WTC11 (cell line): ENCODE data around the gene MCM3AP. TPM values are rescaled to one million over a fixed set of nuclear protein-coding genes. Genes with fewer than 3 reads are reported as not detected.
"Not testable (repeated sequence)": the region's sequence is repeated elsewhere in the genome, so short reads cannot be mapped to it uniquely, and the experiment has no call there.

Experiments used
- ATAC-seq: fragments of 200-7000 bp; cut with Tn5 transposase; 2 replicates; pipeline ENCODE4 v1.10.0; 2021; ENCODE audit warnings: mild to moderate bottlenecking, moderate library complexity
- CTCF ChIA-PET: fragments of 300-600 bp; sonication (Branson Sonifier 250); formaldehyde crosslinking; loops from one replicate; lab custom pipeline; 2021; ENCODE audit warnings: antibody characterized with exemption; lab: Charles Lee
- POLR2A ChIA-PET: fragments of 350-600 bp; sonication (Branson Sonifier 250); formaldehyde crosslinking; loops from one replicate; lab custom pipeline; 2021; ENCODE audit warnings: antibody characterized with exemption; lab: Charles Lee
- DNase-seq: peaks from one replicate; pipeline ENCODE4 v3.0.0; 2021; ENCODE audit warnings: low spot score
- H3K27ac Mint-ChIP-seq: 2 replicates; pipeline ENCODE4 v1.8.0; 2021; ENCODE audit warnings: mixed read lengths
- H3K27me3 Mint-ChIP-seq: 2 replicates; pipeline ENCODE4 v1.8.0; 2021; ENCODE audit warnings: low read depth, mild to moderate bottlenecking, moderate library complexity, mixed read lengths
- H3K36me3 Mint-ChIP-seq: 2 replicates; pipeline ENCODE4 v1.8.0; 2021; ENCODE audit warnings: mixed read lengths
- H3K4me1 Mint-ChIP-seq: 2 replicates; pipeline ENCODE4 v1.8.0; 2022; ENCODE audit warnings: mixed read lengths
- H3K4me3 Mint-ChIP-seq: 2 replicates; pipeline ENCODE4 v1.8.0; 2021; ENCODE audit warnings: mild to moderate bottlenecking, moderate library complexity, mixed read lengths
- H3K9me3 Mint-ChIP-seq: 2 replicates; pipeline ENCODE4 v1.8.0; 2021; ENCODE audit warnings: mixed read lengths
- ARID4B ChIP-seq: sonication (generic); formaldehyde crosslinking; IDR thresholded peaks from 2 replicates; pipeline ENCODE4 v1.8.0; 2023; ENCODE audit warnings: missing genetic modification reagents, mild to moderate bottlenecking, borderline replicate concordance
- EMX1 ChIP-seq: fragments of 250-450 bp; sonication (Bioruptor Pico); IDR thresholded peaks from 2 replicates; pipeline ENCODE4 v1.8.0; 2021; ENCODE audit warnings: mild to moderate bottlenecking
- FOXJ3 ChIP-seq: sonication (generic); formaldehyde crosslinking; IDR thresholded peaks from 2 replicates; pipeline ENCODE4 v1.9.0; 2021; ENCODE audit warnings: missing genetic modification reagents, mild to moderate bottlenecking, borderline replicate concordance
- OVOL2 ChIP-seq: fragments of 250-450 bp; sonication (Bioruptor Pico); IDR thresholded peaks from 2 replicates; pipeline ENCODE4 v1.9.0; 2021; ENCODE audit warnings: mild to moderate bottlenecking, borderline replicate concordance
- RORB ChIP-seq: fragments of 250-450 bp; sonication (Bioruptor Pico); IDR thresholded peaks from 2 replicates; pipeline ENCODE4 v1.9.0; 2021; ENCODE audit warnings: mild to moderate bottlenecking
- SMAD3 ChIP-seq: sonication (generic); formaldehyde crosslinking; IDR thresholded peaks from 2 replicates; pipeline ENCODE4 v1.8.0; 2022; ENCODE audit warnings: missing genetic modification reagents, mild to moderate bottlenecking, borderline replicate concordance
- SMAD4 ChIP-seq: sonication (generic); formaldehyde crosslinking; IDR thresholded peaks from 2 replicates; pipeline ENCODE4 v1.8.0; 2022; ENCODE audit warnings: mild to moderate bottlenecking, missing genetic modification reagents
- ZNF138 ChIP-seq: sonication (generic); formaldehyde crosslinking; conservative IDR thresholded peaks from 2 replicates; pipeline ENCODE4 v1.8.1; 2022; ENCODE audit warnings: mild to moderate bottlenecking, moderate library complexity, missing genetic modification reagents
- total RNA-seq: library from RNA; stranded (reverse); gene quantifications from 3 replicates; pipeline ENCODE4 v1.2.3, GENCODE V29; 2021
- TF ChIP-seq, protein P1 (sequence below): sonication (generic); formaldehyde crosslinking; IDR thresholded peaks from 2 replicates; pipeline ENCODE4 v1.8.1; 2023; ENCODE audit warnings: mild to moderate bottlenecking, missing genetic modification reagents, borderline replicate concordance
- TF ChIP-seq, protein P2 (sequence below): sonication (generic); formaldehyde crosslinking; IDR thresholded peaks from 2 replicates; pipeline ENCODE4 v1.8.0; 2022; ENCODE audit warnings: mild to moderate bottlenecking, missing genetic modification reagents
- TF ChIP-seq, protein P3 (sequence below): sonication (generic); formaldehyde crosslinking; IDR thresholded peaks from 2 replicates; pipeline ENCODE4 v1.8.1; 2023; ENCODE audit warnings: mild to moderate bottlenecking, missing genetic modification reagents, moderate library complexity

The MCM3AP gene
- total RNA-seq, 1 experiment from 2014 or later, result 167 TPM

- no peak for TF ChIP-seq OVOL2
- no peak for TF ChIP-seq RORB
- no peak for TF ChIP-seq FOXJ3 (CRISPR knock-in tag)
- TF ChIP-seq SMAD3, result no peak
- no peak for TF ChIP-seq EMX1 (CRISPR knock-in tag)
- no peak for TF ChIP-seq ZNF138 (CRISPR knock-in tag)
- TF ChIP-seq, protein P1, sequence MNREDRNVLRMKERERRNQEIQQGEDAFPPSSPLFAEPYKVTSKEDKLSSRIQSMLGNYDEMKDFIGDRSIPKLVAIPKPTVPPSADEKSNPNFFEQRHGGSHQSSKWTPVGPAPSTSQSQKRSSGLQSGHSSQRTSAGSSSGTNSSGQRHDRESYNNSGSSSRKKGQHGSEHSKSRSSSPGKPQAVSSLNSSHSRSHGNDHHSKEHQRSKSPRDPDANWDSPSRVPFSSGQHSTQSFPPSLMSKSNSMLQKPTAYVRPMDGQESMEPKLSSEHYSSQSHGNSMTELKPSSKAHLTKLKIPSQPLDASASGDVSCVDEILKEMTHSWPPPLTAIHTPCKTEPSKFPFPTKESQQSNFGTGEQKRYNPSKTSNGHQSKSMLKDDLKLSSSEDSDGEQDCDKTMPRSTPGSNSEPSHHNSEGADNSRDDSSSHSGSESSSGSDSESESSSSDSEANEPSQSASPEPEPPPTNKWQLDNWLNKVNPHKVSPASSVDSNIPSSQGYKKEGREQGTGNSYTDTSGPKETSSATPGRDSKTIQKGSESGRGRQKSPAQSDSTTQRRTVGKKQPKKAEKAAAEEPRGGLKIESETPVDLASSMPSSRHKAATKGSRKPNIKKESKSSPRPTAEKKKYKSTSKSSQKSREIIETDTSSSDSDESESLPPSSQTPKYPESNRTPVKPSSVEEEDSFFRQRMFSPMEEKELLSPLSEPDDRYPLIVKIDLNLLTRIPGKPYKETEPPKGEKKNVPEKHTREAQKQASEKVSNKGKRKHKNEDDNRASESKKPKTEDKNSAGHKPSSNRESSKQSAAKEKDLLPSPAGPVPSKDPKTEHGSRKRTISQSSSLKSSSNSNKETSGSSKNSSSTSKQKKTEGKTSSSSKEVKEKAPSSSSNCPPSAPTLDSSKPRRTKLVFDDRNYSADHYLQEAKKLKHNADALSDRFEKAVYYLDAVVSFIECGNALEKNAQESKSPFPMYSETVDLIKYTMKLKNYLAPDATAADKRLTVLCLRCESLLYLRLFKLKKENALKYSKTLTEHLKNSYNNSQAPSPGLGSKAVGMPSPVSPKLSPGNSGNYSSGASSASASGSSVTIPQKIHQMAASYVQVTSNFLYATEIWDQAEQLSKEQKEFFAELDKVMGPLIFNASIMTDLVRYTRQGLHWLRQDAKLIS, result no peak
- no peak for TF ChIP-seq ARID4B
Observed at GRCh38 chr21:46202592-46203202, 82.7 kb downstream of the MCM3AP start (continued).

GRCh38 chr21:46200877-46201803 is 84.3 kb downstream of the MCM3AP start:
- H3K27me3 Mint-ChIP-seq, H3K4me3 Mint-ChIP-seq, POLR2A ChIA-PET, H3K27ac Mint-ChIP-seq, DNase-seq, H3K4me1 Mint-ChIP-seq, H3K9me3 Mint-ChIP-seq, ATAC-seq: not testable (repeated sequence)
- CTCF ChIA-PET, result interaction anchor here (1.1 kb wide), 1 partner anchor 48 kb away, joined by 3 read pairs; no protein-coding TSS in a partner anchor
- H3K36me3 Mint-ChIP-seq, result peaks cover 78% of the 10 kb centered on the region

- Mint-ChIP-seq H3K27me3 (no peaks in the 10 kb centered on the region), H3K27ac (no peak overlapping the region), H3K9me3 (peaks cover 6% of the 10 kb centered on the region; the same call in 1 of the 2 replicates), H3K36me3 (peaks cover 77% of the 10 kb centered on the region), H3K4me1 (peaks cover 8% of the 10 kb centered on the region), H3K4me3 (no peak overlapping the region)
- no peak for DNase-seq
- TF ChIP-seq, protein P2, sequence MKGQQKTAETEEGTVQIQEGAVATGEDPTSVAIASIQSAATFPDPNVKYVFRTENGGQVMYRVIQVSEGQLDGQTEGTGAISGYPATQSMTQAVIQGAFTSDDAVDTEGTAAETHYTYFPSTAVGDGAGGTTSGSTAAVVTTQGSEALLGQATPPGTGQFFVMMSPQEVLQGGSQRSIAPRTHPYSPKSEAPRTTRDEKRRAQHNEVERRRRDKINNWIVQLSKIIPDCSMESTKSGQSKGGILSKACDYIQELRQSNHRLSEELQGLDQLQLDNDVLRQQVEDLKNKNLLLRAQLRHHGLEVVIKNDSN (CRISPR knock-in tag), result no peak
- TF ChIP-seq SMAD4 (CRISPR knock-in tag) (no peak), EMX1 (CRISPR knock-in tag) (no peak)
- TF ChIP-seq, protein P3, sequence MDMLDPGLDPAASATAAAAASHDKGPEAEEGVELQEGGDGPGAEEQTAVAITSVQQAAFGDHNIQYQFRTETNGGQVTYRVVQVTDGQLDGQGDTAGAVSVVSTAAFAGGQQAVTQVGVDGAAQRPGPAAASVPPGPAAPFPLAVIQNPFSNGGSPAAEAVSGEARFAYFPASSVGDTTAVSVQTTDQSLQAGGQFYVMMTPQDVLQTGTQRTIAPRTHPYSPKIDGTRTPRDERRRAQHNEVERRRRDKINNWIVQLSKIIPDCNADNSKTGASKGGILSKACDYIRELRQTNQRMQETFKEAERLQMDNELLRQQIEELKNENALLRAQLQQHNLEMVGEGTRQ, result no peak
- no peak for ATAC-seq
- ChIA-PET CTCF (interaction anchor here (1.3 to 1.5 kb wide), 2 partner anchors 47 to 56 kb away, joined by 3 to 7 read pairs; no protein-coding TSS in a partner anchor), POLR2A (interaction anchor here (0.6 kb wide), 1 partner anchor 143 kb away, joined by 3 read pairs; no protein-coding TSS in a partner anchor)
Observed at GRCh38 chr21:46199436-46200373, 85.7 kb downstream of the MCM3AP start.
